GM21825 (cell line): ENCODE measurements around the gene PRKN.

ENCODE experiments used
- ATAC-seq: cut with Tn5 transposase; IDR thresholded peaks from one replicate; pipeline ENCODE4 v1.9.1; 2021; ENCODE audit warnings: mild to moderate bottlenecking, moderate library complexity; ENCODE audit not compliant: unreplicated experiment

Gene PRKN

DNA sequence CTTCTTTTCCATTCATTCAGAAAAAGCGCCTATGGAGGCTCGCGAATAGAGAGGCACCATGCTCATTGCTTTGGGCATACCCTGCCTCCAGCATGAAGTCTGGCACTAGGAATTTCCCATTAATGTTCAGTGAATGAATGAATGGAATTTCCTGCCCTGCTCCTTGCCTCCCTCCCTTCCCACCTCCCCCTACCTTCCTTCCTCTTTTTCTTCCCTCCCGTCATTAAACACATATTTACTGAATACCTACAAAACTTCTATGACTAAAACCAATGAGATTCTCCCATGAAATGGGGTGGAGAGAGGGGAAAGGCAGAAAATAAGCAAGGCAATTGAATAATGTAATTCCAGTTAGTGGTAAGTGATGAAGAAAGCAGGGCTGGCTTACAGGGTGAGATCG lies 1239.9 kb downstream of the PRKN start:
- no peak for ATAC-seq

DNA sequence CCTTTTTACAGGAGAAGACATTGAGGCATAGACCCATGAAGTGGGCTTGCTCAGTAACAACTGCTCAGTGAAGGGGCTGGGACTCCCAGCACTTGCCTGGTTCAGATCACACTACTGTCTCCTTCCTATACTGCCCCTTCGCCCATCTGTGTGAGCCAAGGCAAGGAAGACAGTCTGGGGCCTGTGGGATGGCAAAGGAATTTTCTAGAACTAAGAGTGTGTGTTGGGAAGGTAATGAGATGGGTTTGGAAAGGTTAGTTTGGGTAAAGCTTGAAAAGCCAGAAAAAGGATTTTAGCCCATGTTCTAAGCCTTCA lies 1240.4 kb downstream of the PRKN start:
- no peak for ATAC-seq

DNA sequence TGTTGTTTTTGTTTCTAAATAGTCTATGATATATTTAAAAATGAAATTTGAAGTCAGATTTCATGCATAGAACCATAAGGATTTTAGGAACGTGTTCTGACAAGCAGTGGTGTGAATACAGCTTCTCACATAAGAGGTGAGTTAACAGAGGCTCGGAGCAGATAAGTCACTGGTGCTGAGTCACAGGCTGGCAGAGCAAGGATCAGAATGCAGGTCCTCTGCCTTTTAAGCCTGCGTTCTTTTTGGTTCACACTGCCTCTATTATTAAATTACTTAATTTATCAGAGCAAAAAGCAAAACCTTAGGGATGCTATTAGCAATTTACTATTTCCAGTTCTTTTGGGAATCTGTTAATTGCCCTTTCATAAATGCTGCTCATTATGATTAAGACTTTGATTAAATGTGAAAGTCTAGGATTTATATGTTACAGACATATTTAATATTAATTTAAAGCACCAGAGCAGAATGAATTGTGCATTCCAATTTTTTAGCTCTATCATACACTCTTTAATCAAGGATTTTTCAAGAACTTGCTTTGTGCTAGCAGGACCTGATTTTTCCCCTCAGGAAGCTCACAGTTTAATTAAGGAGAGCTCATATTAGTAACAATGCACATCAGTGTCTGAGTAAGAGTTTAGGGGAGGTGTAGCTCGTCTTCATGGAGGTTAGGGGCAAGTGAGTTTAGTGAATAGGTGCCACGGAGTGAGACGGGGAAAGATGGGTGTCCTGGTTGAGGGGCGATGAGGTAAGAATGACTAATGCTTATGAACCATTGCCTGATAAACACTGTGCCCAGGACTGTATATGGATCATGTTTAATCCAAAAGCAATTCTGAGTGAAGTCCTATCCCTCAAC lies 1241.0 kb downstream of the PRKN start:
- ATAC-seq = no peak

DNA sequence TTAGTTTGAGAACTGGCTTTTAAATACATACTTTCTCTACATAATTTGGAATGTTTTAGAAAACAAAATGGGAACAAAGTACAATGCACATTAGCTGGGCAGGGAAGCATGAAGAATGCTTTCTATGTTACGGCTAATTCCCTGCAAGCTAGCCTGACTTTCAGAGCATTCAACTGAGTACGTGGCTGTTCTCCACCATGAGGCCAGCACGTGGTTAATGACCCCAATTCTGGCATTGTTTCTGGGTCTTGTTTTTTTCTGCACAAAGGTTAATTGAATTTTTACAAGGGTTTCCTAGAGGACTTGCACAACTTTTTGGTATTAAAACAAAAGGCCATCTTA lies 1245.1 kb downstream of the PRKN start:
- no peak for ATAC-seq

DNA sequence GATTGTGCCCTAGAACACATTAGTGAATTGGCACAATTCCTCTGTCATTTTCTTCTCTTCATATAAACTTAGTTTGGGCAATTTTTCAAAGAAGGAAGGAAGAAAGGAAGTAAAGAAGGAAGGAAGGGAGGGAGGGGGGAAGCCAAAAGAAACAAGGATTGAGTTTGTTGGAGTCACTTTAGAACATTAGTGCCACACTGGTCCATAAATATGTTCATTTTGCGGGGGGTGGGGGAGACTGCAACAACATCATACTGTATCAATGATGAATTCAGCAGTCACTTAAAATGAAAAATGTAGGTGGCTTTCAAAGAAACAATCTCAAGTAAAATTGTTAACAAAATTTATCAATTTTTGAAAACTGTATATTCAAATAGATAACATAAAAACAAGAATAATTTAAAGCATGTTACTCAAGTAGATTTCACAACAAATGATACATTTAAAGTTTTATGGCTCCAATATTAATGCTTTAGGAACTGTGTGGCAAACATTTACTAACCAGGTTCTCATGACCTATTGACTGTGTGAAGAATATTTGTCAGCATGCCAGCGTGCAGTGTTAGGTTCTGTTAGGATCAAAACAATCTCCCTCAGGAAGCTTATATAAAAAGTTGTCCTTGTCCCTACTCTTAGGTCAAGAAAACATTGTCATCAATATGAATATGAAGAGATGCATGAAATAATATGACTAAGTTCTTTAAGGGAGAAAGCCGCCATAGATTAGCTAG lies 1245.6 kb downstream of the PRKN start:
- no peak for ATAC-seq

DNA sequence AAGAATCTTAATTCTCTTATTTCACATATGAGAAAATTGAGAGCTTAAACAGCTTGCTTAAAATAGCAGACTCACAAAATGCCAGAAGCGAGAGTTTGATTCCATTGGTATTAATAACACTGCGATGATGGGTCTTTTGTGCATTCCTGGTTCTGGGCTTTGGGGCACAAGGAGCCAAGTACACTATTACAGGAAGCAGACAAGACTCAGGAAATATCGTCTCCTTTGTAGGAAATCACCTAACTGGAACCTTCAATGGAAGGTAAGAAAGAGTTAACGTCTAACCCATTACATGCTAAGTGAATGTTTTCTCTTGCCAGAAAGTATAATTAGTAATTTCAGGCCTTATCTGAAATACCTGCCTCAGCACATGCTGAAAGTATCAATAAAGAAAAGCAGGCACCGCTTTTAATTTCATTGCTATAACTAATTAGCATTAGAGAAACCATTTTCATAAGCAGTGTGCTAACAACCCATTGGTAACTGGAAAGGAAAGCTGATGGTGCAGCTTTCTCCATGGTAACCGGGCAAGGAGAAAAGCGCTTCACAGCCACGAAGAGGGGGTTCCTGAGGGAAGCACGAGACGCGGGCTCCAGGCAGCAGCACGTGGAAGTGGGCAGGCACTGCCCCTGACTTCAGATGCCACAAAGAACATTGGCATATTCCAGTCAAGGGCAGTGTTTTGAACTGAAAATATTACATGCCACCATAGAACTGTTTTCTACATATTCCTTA lies 1247.0 kb downstream of the PRKN start:
- ATAC-seq = no peak

DNA sequence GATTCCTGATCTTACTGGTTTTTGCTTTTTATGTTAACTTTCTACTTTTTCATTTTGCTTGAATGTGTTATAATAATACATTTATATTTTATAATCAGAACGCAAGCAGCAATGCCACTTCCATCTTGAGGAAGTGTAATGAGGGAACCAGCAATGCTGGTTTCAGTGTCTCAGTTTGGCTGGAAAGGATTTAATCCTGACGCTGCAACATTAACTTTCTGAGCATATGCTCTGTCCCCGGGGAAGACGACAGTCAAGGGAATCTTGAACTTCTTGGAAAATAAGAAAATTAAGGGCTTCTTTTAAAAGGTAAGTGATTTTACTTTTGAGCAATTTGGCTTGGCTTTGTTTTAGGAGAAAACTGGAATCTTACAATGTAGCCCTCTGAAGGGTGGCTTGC lies 1248.2 kb downstream of the PRKN start:
- ATAC-seq = no peak

DNA sequence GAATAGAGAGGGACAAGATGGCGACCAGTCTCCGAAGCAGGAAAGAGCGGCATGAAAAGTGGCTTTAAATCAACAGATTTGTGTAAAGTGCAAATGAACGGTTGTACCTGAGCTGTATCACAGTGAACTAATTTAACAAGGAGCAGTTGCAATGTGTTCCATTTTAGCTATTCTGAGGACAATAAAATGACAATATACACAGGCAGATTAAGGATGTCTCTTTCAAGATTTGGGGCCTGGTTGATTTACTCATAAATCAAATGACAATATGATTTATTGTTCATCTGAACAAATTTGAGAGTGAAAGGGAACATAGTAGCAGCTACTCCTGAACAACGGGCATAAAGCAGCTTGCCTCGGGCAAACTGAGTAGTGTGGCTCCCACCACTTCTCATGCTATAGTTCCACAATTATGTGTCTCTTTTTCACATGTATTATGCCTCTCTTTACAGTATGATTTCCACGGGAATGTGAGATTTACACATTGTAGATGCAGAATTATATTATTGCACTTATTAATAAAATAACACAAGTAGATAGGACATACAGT lies 1249.6 kb downstream of the PRKN start:
- no peak for ATAC-seq

DNA sequence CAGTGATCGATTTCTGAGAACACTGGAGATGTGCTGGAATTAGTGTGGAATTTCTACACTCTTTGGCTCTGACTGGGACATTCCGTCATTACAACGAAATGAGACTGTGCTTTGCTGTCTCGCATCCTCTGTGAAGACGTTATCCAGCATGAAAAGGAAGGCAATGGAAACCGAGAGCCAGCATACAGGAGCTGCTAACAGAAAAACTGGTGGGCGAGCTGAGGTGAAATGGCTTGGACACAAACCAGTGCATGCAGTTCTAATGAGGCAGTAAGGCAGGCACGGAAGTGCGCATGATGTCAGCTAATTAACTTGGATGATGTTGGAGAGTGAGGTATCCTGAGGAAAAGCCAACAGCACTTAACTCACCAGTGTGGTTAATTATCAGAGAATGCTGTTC lies 1250.9 kb downstream of the PRKN start:
- no peak for ATAC-seq

DNA sequence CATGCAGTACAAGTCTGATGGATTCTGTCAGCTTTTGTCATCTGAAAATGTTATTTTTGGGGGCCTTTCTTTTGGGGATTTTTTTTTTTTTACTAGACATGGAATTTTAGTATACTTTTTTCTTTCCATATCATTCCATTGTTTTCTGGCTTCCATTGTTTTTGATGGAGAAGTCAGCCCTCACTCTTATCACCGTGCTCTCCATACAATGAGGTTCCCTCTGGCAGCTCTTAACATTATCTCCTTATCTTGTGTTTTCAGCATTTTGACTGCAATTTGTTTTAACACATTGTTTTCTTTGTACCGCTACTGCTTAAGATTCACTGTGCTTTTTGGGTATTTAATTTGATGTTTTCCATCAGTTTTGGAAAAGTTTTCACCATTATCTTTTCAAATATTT lies 1262.2 kb downstream of the PRKN start:
- no peak for ATAC-seq

DNA sequence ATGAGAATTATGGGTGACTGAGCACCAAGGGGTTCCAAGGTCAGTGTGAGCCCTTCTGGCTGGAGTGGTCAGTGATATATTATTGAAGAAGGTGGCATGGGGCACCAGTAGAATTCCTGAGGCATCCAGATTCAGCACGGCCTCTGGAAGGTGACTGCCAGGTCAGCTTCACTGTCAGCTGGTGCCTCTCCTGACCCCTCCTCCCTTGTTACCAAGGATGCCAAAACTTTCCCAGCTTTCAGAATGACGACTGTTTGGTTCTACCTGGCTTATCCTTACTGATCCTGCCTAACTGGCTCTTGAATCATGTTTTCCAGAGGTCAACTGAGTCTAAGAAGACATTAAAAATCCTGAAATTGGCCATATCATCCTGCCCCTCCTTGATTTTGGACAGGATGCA lies 1264.5 kb downstream of the PRKN start:
- no peak for ATAC-seq

DNA sequence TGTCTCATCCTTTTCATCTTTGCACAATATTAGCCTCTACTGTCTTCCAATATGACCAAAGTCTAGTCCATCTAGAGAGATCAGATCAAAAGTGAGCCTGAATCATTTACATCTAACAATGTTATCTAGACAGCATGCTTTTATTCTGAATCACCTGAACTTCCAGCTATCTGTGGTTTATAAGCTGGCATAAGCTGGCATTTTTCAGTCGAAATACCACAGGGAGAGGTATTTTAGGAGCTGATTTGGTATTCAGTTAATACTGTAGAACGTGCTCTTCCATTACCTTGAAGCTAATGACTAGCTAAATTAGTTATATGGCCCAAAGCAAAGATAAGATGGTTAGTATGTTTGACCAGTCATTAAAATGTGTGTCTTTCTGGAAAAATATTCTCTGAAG lies 1265.4 kb downstream of the PRKN start:
- no peak for ATAC-seq

DNA sequence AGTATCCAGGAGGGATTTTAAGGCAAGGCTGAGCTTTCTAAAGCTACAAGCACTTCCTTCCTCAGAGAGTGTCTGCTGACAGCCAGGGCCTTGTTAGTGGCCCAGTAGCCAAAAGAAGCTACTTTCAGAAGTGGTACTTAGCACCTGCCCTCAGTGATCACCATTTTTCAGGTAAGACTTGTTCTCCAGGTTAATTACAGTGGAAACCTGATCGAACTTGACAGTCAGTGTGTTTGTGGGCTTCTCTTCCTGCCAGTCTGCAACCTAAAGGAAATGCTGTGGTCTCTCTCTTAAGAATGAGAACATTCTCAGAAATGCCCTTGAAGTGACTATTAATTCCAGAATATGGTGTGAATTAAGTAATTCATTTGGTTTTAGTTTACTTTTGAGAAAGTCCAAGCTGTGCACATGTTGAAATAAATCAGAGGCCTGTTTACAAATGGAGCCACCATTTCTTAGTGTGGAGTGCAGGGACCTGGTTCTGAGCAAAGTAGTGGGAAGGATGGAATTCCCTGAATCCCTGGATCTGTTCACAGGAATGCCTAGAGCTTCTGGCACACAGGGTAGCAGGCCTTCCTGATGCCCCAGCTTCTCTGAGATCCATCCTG lies 1268.5 kb downstream of the PRKN start:
- ATAC-seq = no peak

DNA sequence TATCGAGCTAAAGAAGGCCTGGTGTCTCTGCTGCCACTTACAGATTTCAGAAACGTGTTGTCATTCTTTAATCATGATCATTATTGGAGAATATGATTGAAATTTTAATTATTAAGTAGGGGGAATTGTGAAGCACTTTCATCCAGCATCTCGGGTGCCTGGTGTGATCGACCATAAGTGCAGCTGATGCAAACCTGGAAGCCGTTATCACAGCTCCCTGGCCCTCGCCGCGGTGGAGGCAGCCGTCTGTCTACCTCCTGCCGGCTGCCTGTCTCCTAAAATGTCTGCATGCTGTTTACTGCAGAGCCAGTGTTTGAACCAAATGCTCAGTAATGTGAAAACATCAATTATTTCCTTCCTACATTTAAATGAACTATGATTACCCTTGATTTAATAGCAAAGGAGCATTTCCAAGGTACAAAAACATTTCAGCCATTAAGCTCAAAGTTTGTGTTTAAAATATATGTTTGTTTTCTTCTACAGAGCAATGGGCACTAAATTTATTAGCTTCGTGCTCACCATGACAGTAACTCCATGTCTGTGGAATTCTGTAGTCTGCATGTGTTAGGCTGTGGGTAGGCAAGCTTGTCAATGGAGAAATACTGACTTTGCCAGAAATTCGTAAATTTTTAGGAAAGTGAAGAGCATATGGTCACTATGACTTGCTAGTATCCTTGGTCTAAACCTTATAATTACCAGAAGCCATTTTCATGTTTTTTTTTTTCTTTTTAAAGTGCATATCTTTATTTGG lies 1269.2 kb downstream of the PRKN start:
- no peak for ATAC-seq

DNA sequence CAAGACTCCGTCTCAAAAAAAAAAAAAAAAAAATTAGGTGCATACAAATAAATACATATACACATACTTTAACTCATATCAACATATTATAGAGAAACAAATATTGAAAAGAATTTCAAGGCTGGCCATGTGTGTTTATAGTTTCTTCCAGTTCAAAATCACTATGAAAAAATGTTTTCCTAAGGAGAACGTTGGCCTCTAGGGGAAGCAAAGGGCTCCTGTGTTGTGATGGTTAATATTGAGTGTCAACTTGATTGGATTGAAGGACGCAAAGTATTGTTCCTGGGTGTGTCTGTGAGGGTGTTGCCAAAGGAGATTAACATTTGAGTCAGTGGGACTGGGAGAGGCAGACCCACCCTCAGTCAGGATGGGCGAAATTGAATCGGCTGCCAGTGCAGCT lies 1271.7 kb downstream of the PRKN start:
- no peak for ATAC-seq

DNA sequence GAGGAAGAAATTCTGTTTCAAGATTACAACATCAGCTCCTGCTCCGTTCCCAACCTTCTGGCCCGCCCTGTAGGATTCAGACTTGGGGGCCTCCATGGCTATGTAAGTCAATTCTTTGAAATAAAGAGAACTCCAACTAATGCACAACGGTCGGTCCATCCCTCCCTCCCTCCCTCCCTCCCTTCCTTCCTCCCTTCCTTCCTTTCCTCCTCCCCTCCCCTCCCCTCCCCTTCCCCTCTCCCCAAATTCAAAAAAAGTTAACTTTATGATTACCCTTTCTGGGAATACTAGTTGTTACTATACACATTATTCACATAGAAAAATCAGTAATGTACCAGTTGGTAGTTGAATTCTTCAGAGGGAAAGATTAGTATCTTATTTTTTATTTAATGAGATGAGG lies 1274.0 kb downstream of the PRKN start:
- no peak for ATAC-seq

DNA sequence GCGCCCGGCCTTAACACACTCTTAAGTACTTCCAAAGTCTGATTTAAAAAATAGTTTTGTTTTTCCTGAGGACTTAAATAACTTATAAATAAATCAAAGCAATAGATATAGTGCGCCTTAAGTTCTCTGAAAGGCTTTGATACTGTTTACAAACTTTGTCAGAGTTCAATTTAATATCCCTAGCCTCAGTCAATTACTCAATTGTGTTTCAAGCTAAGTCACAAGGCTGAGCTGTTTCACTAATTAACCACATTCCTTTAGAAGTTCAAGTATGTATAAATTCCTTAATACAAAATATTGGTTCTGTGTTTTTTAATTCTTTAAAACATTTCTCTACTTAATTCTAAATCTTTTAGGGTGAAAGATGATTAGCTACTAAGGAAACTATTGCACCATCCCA lies 1275.3 kb downstream of the PRKN start:
- ATAC-seq = no peak

DNA sequence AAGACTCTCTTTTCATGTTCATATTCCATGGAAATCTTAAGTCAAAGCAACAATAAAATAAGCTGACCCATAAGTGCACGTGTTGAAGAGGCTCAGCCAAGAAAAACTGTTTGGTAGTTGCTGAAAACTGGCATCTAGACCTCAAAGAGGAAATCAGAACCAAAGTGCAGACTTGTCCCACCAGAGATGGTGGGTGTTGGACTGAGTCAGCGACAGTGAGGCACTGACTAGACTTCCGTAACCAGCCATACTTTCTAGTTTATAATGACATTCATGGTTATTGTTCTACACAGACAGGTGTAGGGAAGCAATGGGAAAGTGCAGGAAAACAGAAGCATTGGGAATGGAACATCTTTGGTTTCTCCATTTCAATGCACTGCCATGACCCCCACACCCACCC lies 1278.0 kb downstream of the PRKN start:
- no peak for ATAC-seq

DNA sequence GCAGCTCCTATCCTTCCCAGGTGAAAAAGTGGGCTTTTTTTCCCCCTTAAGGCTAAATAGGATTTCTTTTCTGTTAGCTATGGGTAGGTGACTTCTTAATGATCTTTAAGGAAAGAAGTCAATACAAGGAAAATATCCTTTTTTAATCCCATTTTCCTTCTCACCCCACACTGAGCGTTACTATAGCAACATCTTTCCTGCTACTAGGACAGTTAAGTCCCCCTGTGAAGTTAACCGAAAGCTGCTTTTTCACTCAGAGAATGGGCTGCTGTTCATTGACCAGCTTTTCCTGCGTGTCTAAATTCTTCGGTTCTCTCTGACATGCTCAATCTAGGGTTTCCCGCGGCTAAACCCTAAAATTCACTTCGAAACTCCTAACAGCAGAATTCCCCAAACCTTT lies 1280.6 kb downstream of the PRKN start:
- ATAC-seq = no peak

DNA sequence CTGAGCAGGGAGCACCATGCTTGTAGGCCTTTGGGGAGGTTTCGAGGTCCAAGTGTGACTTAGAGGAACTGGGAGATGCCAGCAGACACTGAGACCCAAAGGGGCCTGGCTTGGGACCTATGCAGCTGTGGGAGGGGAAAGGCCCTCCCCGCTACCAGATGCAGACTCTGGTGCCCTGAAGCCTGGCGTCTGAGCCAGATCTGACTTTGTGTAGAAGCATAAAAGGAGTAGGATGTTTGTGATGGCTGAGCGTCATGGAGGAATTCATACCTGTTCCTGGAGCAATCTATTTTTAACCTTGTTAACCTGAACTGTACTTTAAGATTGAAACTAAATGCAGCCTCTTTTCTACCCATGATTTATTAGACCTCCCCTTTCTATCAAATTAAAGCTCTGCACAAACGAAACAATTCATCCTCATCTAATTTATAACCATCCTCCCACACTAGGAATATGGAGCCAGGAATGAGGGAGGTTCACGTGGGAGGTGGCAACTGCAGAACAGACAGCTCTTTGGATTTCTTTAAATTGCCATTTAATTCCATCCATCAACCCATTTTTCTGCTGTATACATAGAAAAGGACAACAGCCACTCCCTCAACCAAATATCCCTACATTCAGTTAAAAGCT lies 1281.2 kb downstream of the PRKN start:
- ATAC-seq = no peak
